HuH-7 (cell line): ENCODE results near the gene TTC24.
"Not testable (repeated sequence)": the region's sequence is repeated elsewhere in the genome, so short reads cannot be mapped to it uniquely, and the experiment has no call there.

Experiments
- DNase-seq: peaks from one replicate; pipeline ENCODE4 v3.0.0; 2011; ENCODE audit warnings: low spot score

Gene TTC24

DNA sequence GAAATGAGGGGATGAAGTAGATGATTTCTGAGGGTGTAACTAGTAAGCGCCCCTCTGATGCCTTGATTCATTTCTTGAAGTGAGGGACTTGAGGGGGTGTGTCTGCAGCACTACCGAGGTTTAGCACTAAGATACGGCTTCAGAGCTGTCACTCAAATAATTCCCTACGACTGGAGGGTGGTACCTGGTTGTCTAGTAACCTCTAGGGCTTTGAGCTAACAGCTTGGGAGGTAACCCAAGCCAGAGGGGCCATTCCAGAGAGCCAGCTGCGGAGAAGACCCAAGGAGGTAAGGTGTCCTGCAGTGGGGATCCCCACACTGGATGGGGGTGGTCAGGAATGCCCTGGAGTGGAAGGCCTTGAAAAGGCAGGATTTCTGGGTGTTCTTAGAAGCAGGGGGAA is at the start of gene TTC24:
Gene TTC24 (plus strand): TSS at position 252 of the 400 bp plus-strand sequence. CDS start 1,642 bp downstream, outside the sequence.
- DNase-seq, result no peak

DNA sequence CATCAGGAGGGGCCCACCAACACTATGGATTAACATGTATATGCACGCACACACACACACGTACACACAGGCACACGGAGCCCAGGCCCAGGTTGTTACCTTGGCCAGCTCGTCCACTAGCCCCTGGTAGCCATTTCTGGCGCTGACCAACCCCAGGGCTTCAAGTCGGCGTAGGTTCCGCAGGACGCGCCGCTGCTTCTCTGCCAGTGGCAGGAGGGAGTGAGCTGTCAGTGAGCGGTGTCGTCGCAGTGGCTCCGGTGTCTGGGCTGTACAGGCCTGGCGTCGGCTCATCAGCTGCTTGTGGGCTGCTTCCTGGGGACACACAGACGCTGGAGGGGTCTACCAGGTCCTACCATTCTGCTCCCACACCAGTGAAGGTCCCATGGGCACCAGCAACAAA is 49.5 kb upstream of the TTC24 start:
- no peak for DNase-seq

DNA sequence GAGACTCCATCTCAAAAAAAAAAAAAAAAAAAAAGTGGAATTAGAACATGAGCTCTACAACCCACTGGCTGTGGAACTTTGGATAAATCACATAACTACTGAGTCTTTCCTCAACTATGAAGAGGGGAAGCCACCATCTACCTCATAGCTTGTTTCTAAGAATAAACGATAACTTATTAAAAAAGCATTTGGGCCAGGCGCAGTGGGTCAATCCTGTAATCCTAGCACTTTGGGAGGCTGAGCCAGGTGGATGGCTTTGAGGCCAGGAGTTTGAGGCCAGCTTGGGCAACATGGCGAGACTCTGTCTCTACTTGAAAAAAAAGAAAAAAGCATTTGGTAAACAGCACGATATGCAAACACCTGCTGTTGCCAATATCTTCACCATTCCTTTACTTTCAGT is 47.1 kb upstream of the TTC24 start:
- no peak for DNase-seq

DNA sequence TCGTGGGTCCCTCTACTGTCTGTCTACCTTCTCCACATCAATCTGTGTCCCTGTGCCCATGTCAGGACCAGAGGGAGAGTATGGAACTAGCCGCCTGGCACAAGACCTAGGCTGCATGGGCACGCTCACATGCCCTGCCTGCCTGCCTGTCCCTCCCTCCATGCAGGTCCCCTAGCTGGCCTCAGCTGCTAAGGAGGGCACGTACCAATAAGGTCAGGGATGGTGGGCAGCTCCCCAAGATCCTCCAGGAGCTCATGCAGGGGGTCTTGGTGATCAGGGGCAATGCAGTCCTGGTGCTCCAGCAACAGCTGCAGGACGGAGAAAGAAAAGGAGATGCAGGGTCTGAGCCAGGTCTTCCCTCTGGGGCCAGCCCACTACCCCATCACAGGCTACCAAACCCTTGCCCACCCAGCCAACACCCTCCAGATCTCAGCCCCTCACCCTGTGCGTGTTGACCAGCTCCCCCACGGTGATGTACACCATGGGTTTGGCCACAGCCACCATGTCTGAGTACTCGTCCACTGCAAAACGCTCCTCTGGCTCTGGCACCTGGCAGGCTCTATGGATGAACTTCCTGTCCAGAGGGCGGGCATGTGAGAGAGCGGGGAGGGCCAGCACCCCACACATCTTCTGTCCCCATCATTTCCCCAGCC is 45.8 kb upstream of the TTC24 start:
- DNase-seq, result no peak

DNA sequence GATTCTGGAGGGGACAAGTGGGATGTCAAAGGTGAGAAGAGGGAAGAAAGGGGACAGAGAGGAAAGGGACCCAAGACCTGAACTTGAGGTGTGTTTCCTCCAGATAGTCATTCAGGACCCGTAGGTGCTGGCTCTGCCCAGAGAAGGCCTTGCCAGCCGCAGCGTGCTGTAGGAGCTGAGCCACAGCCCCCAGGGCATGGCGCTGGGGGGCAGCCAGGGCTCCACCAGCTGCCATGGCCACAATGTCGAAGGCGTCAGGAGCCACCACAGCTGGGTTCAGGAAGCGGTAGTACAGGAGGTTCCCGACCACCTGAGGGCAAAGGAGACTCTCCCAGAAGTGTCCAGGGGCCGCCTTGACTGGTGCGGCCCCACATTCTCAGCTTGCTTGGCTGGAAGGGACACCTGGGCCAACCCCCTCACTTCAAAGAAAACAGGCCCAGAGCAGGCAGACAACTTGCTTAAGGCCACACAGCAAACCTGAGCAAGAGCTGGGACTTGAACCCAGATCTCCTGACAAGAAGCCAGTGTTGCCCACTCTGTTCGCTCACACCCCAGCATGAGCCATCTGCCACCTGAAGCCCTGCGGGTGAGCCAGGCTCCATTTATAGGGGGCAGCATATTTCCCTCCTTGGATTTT is 45.0 kb upstream of the TTC24 start:
- DNase-seq, result no peak

DNA sequence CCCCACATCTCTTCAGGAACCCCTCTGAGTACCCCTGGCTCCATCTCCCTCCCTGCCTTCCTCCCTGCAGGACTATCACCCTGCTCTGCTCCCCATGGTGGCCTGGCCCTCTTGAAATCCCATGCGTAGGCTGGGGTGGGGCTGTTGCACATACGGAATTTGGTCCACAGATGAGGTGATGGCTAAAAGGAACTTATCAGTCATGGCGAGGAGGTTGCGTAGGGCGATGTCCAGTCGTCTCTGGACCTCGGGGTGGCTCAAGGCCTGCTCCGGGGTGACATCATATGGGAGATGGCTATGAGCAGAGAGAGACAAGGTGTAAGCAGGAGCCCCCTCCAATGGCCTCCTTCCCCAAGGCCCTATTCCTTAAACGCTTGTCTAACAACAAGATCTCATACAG is 42.5 kb upstream of the TTC24 start:
- no peak for DNase-seq

DNA sequence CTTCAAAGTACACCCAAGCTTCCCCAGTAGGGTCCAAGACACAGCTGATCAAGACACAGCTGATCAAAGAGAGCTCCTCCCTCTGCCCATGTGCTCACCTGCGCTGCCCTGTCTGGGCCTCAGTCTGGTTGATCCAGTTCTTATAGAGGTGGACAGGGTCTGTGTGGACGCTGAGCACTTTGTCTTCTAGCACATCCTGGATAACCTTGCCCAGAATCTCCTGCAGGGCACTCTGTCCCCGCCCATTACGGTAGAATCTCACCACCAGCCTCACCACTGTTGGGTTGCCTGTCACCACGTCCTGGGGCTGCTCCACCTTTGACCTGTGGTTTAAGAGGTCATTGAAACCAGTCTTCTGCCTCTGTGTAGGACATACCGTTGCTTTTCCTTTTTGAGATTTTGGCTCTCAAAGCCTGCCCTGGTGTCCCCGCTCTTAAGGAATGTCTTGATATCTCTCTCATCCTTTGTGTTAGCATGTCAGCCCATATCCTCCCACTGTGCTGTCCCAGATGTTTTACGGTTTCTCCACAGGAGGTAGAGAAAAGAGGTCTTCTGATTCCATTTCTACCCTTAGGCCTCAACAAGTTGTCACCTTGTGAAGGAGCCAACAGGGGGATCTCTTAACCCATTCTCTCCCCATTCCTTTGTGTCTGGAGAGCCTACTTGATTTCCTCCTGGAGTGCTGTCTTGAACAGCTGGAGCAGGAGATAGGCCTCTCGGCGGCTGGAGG is 40.6 kb upstream of the TTC24 start:
- DNase-seq, result no peak

DNA sequence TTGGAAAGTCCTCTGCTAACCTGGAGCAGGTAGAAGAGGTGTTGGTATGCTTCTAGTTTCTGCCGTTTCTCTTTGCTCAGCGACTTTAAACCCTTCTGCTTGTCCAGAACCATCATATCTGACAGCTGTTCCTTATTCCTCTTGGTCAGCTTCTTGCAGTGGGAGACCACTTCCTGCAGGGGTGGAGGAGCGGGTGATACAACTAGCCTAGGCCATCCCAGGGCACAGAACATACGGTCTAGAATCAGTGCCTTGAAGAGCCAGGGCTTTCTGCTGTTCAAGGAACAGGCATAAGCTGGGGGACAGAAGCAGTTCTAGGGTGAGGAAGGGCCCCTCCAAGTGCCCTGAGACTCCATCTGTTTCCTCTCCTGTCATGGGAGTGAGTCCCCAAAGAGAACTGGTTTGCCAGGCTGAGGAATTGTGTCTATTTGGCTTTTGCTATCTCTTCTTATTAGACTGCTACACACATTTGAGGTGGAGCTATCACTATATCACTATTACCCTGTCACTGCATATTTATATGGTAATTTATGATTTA is 39.6 kb upstream of the TTC24 start:
- no peak for DNase-seq

DNA sequence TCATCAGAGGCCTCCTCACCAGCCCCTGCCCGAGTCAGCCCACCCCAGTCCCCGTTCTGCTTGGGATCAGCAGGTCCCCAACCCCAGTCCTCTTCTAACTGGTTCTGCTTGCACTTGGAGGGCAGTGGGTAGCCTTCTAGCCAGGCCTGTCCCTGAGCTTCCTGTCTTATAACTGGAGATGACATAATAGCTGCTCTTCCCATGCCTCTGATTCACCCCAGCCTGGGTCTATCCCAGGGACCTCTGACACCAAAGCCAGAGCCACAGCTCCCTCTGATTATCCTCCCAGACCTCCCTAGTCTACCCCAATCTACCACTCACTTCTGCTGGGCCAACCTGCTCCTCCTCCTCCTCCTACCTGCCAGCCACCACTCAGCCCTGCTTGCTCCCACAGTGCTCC is 38.6 kb upstream of the TTC24 start:
- DNase-seq, result no peak

DNA sequence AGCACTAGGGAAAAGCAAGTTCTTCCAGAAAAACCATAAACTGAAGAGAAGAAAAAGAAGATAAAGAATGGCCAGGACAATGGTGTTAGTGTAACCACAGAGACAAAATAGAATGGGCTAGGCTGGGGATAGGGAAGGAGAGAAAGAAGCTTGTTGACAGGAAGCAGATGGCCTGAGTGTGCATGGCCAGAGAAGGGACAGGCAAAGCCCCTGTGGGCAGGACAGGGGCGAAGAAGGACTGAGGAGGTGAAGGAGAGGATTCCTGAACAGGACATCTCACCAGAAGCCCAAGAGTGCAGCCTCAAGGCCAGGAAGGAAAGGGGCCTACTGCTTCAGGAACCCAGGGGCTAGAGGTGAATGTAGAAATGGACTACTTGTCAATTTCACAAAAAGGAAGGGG is 36.5 kb upstream of the TTC24 start:
- DNase-seq, result no peak

DNA sequence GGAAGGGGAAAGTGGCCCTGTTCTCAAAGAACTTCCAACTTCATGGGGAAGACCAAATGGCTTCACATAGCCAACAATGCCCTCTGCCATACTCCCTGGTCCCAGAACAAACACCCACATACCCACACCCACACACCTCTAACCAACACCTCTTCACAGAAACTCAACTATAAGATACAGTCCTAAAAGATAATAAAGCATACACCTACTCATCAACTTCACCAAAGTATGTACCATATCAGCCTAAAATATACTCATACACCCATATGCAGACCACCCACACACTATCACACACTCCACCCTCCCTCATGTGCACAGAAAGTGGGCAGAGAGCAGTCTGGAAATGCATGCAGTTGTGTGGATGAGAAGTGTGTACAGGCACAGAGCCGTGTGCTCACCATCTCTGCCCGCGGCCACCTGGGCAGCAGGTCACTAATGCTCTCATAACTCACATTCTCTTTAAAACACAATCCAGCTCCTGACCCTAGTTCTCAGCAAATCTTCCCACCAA is 34.9 kb upstream of the TTC24 start:
- DNase-seq, result no peak

DNA sequence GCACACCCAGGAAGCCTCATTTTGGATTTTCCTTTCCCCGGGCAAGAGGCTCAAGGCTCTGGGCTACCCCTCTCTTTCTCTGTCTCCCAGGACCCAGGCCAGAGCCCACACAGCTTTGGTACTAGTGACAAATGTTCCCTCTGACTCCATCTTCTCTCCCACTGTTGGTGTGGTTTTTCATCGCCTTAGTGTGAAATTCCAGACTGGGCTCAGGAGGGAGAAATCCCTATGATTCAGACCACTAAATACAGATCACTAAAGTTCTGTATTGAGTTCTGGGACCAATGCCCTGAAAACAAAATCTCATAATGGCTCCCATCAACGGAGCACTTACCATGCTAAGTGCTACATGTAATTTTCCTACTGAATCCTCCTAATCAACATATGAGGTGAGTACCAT is 33.3 kb upstream of the TTC24 start:
- no peak for DNase-seq

DNA sequence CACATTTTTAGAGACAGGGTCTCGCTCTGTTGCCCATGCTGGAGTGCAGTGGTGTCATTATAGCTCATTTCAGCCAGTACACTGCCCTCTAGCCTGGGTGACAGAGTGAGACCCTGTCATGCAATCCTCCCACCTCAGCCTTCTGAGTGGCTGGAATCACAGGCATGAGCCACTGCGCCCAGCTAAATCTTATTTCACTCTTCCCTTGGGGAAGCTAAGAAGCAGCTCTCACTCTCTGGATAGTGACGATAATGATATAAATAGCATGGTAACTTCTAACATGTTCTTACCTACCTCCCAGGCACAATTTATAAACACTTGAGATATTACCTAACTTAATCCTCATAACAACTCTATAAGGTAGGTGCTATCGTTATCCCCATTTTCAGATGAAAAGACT is 32.1 kb upstream of the TTC24 start:
- DNase-seq, result no peak

DNA sequence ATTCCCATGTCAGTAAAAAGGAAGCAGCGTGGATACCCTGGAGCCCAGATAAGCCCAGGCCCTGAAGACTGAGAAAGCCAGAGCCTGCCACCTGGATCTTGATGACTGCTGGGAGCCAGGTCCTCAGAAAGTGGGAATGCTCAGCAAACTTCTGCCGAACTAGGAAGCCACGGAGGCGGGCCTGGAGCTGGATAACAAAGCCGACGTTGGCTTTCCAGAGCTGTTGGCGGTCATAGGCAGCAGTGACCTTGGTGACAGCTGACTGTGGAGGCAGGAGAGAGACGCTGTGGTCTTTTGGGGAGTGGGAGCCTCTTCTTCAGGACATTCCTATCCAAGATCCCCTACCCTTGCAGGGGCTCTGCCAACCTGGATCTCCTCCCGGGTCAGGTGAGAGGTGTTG is 31.5 kb upstream of the TTC24 start:
- no peak for DNase-seq

DNA sequence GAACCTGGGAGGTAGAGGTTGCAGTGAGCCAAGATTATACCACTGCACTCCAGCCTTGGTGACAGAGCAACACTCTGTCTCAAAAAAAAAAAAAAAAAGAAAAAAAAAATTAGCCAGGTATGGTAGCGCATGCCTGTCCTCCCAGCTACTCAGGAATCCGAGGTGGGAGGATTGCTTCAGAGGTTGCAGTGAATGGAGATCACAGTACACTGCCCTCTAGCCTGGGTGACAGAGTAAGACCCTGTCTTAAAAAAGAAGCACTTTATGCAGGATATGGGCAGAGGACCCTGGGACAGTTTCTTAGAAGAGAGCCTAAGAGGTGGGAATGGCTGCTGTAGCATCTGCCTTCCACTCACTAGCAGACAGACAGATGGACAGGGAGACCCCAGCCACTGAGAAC is 30.1 kb upstream of the TTC24 start:
- no peak for DNase-seq

DNA sequence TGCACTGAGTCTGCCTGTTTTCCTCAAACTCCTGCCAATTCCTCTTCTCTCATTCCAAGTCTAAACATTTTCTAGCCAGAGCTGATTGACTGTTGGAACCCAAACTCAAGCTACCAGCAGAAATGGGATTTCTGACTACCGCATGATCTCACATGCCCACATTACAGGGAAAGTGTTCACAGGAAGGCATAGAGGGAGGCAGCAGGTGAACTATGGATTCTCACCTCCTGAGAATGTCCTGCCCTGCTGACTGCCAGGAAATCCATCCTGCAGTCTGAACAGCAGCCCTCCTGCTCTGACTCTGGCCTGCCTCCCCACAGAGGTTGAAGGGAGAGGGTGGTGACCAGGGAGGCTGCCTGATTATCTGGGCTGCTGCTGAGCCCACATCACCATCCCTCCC is 29.7 kb upstream of the TTC24 start:
- no peak for DNase-seq

DNA sequence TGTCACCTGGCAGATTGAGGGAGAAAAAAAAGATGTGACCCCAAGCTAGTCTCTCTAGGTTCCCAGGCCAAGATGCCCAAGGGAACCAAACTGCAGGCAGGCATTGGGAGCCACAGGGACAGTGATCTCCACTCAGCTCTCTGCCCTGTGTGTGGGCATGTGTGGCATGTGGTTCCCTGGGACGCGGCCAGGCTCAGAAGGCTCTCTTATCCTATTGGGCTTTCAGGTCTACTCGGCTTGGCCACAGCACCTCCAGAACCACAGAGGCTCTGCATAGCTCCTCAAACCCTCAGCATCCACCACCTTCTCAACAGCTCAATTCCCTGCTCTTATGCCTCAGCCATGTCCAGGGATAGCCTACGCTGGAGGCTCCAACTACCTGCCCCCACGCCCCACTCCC is 29.2 kb upstream of the TTC24 start:
- DNase-seq, result no peak

DNA sequence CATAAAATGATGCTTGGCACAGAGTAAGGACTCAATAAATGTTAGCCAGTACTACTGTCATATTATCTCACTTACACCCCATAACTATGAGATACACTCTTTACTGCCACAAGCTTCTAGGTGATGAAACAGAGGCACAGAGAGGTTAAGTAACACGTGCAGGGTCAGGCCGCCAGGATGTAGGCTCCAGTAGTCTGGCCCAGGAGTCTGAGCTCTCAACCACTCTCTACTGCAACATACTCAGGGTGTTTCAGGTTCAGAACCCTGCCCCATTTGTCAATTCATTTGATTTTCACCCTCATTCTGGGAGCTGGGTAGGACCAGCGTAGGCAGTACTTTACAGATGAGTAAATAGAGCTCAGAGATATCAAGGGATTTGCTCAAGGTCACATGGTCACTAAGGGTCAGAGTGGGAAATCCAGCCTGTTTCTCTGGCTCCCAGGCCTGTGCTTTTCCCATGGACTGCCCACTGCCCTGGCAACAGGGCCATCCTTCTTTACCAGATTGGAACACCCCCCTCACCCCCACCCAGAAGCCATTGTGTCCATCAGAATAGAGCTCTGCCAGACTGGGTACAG is 28.4 kb upstream of the TTC24 start:
- no peak for DNase-seq

DNA sequence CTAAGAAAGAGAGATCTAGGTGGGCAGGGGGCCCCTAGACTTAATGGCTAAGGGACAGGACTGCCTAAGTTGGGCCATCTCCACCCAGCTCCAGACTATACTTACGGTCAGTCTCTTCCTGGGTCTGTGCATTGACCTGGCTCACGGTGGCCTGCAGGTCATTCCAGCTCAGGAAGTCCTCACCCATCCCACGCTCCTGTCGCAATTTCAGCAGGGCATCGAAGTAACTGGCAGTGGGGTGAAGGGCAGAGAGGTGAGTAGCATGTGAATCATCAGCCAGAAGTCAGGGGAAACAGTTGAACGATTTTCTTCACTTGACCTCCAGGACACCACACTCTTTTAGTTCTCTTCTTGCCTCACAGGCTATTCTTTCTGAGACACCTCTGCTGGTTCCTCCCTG is 27.7 kb upstream of the TTC24 start:
- no peak for DNase-seq

DNA sequence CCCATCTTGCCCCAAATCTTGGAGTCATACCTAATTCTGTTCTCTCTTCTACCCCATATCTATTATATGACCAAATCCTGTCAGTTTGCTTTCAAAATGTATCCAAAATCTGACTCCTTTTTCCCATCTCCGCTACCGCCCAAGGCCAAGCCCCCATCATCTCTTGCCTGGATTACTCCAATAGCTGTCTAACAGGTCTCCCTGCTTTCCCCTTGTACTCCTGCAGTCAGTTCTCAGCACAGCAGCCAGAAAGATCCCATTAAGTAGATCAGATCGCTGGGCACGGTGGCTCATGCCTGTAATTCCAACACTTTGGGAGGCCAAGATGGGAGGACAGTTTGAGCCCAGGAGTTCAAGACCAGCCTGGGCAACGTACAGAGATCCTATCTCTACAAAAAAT is 27.0 kb upstream of the TTC24 start:
- no peak for DNase-seq

DNA sequence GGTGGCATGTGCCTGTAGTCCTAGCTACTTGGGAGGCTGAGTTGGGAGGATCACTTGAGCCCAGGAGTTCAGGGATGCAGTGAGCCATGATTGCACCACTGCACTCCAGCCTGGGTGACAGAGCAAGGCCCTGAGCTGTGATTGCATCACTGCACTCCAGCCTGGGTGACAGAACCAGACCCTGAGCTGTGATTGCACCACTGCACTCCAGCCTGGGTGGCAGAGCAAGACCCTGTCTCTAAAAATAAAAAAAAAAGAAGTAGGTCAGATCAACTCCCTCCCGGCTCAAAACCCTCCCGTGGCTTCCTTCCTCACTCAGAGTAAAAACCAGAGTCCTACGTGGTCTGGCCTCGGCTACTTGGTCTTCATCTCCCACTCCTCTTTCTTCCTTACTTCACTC is 26.6 kb upstream of the TTC24 start:
- not testable (repeated sequence) for DNase-seq

DNA sequence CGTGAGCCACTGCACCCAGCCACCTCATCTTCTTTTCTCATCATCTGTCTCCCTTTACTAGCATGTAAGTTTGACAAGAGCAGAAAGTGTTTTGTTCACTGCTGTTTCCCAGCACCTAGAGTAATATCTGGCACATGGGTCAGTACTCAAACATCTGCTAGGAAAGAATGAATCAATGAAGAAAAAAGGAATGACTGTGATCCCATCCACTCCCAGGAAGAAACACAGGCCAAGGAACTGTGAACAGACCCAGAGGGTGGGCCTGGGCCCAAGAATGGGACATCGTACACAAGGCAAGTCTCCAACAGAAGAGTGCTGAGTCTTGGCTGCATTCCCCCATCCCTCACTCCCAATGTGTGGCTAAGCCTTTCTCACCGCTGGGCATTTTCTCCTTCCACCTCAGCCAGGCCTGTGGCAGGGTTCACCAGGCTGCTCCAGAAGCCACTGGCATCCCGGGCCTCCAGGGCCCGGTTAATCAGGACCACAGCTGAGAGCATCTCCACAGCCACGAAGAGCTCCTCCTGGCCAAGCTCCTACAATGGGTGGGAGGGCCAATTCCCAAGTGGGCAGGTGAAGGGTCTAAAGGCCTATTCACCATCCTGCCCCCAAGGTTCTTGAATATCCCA is 25.6 kb upstream of the TTC24 start:
- no peak for DNase-seq
